Measurements from ENCODE around the gene ZFP28. TPM values are rescaled to one million over a fixed set of nuclear protein-coding genes. Genes with fewer than 3 reads are reported as not detected.

ZFP28 gene
- 1 to 10 TPM; 4.2 to 4.7 TPM for total RNA-seq

- Mint-ChIP-seq H3K9me3 (ENCODE audit: low read depth) (peaks cover 40% of the 10 kb centered on the region), H3K36me3 (peaks cover 44% of the 10 kb centered on the region), H3K4me3 (peak within 1 kb of the TSS; percentile 74)
These were observed at the start of gene ZFP28 for GRCh38 chr19:56538761-56539263. TSS of gene ZFP28 (plus strand) at chr19:56538948. CDS start at chr19:56539019, 71 bp downstream.

GRCh38 chr19:56491399-56491798 is 47.3 kb upstream of the ZFP28 start:
- Mint-ChIP-seq H3K4me1 (no peaks in the 10 kb centered on the region), H3K27ac (no peak overlapping the region), H3K4me3 (no peak overlapping the region), H3K9me3 (ENCODE audit: low read depth) (peaks cover 31% of the 10 kb centered on the region), H3K36me3 (peaks cover 3% of the 10 kb centered on the region), H3K27me3 (no peaks in the 10 kb centered on the region)
- ATAC-seq: no peak
- CTCF ChIA-PET: no interaction called here
- no peak for DNase-seq

More at GRCh38 chr19:56538761-56539263, at the start of gene ZFP28:
- no peak for DNase-seq
- Mint-ChIP-seq H3K4me1 (peaks cover 14% of the 10 kb centered on the region), H3K27me3 (no peaks in the 10 kb centered on the region), H3K27ac (peak within 1 kb of the TSS; percentile 92)
- CTCF ChIA-PET: interaction anchor here (1.3 kb wide), 1 partner anchor 29 kb away, joined by 4 read pairs; no protein-coding TSS in a partner anchor
- ATAC-seq: peak; percentile 81

GRCh38 chr19:56504581-56504980 is 34.2 kb upstream of the ZFP28 start:
- DNase-seq (no peak), ATAC-seq (no peak)
- Mint-ChIP-seq H3K36me3 (peaks cover 4% of the 10 kb centered on the region), H3K27me3 (peaks cover 2% of the 10 kb centered on the region), H3K4me1 (peaks cover 6% of the 10 kb centered on the region), H3K9me3 (ENCODE audit: low read depth) (peaks cover 19% of the 10 kb centered on the region), H3K4me3 (no peak overlapping the region), H3K27ac (no peak overlapping the region)
- CTCF ChIA-PET: no interaction called here

- DNase-seq (peak; percentile 90), ATAC-seq (peak; percentile 99)
- H3K9me3 Mint-ChIP-seq (ENCODE audit: low read depth): peaks cover 9% of the 10 kb centered on the region
- H3K36me3 Mint-ChIP-seq: peaks cover 4% of the 10 kb centered on the region
- H3K27me3 Mint-ChIP-seq: peaks cover 2% of the 10 kb centered on the region
- CTCF ChIA-PET: no interaction called here
- peak within 1 kb of the TSS; percentile 45 for H3K4me3 Mint-ChIP-seq
- H3K27ac Mint-ChIP-seq: no peak within 1 kb of the TSS
- H3K4me1 Mint-ChIP-seq: peaks cover 6% of the 10 kb centered on the region
These were observed 31.1 kb upstream of the ZFP28 start, which contains the start of gene ZNF471 for GRCh38 chr19:56507446-56508289. TSS of gene ZNF471 (plus strand) at chr19:56507855. CDS start at chr19:56511572, 3,717 bp downstream.

- peaks cover 2% of the 10 kb centered on the region for H3K27me3 Mint-ChIP-seq
- peaks cover 6% of the 10 kb centered on the region for H3K4me1 Mint-ChIP-seq
- CTCF ChIA-PET: no interaction called here
- no peak overlapping the region for H3K27ac Mint-ChIP-seq
- H3K36me3 Mint-ChIP-seq: peaks cover 4% of the 10 kb centered on the region
- no peak overlapping the region for H3K4me3 Mint-ChIP-seq
- peaks cover 6% of the 10 kb centered on the region for H3K9me3 Mint-ChIP-seq (ENCODE audit: low read depth)
- no peak for DNase-seq
- no peak for ATAC-seq
These were observed 30.4 kb upstream of the ZFP28 start for GRCh38 chr19:56508290-56508778.

GRCh38 chr19:56525214-56525860 is 13.4 kb upstream of the ZFP28 start:
- H3K27ac Mint-ChIP-seq: no peak overlapping the region
- peaks cover 38% of the 10 kb centered on the region for H3K9me3 Mint-ChIP-seq (ENCODE audit: low read depth)
- no peaks in the 10 kb centered on the region for H3K4me1 Mint-ChIP-seq
- H3K4me3 Mint-ChIP-seq: no peak overlapping the region
- CTCF ChIA-PET: no interaction called here
- no peaks in the 10 kb centered on the region for H3K27me3 Mint-ChIP-seq
- no peak for DNase-seq
- no peak for ATAC-seq
- H3K36me3 Mint-ChIP-seq: peaks cover 15% of the 10 kb centered on the region

- peak overlapping the region; percentile 92 for H3K27ac Mint-ChIP-seq
- H3K4me3 Mint-ChIP-seq: peak overlapping the region; percentile 74
- H3K4me1 Mint-ChIP-seq: peaks cover 14% of the 10 kb centered on the region
- peaks cover 36% of the 10 kb centered on the region for H3K36me3 Mint-ChIP-seq
- ATAC-seq (no peak), DNase-seq (no peak)
- H3K27me3 Mint-ChIP-seq: no peaks in the 10 kb centered on the region
- CTCF ChIA-PET: interaction anchor here (1.2 to 1.3 kb wide), 2 partner anchors 31 to 134 kb away, joined by 3 to 4 read pairs; no protein-coding TSS in a partner anchor
- peaks cover 38% of the 10 kb centered on the region for H3K9me3 Mint-ChIP-seq (ENCODE audit: low read depth)
These were observed 1.3 kb upstream of the ZFP28 start for GRCh38 chr19:56537442-56537841.

- Mint-ChIP-seq H3K4me3 (peak overlapping the region; percentile 74), H3K9me3 (ENCODE audit: low read depth) (peaks cover 37% of the 10 kb centered on the region), H3K36me3 (peaks cover 40% of the 10 kb centered on the region), H3K4me1 (peaks cover 14% of the 10 kb centered on the region), H3K27ac (peak overlapping the region; percentile 92), H3K27me3 (no peaks in the 10 kb centered on the region)
- CTCF ChIA-PET: interaction anchor here (1.3 kb wide), 1 partner anchor 30 kb away, joined by 4 read pairs; no protein-coding TSS in a partner anchor
- DNase-seq: peak; percentile 95
- ATAC-seq: peak; percentile 93
These were observed 441 bp upstream of the ZFP28 start for GRCh38 chr19:56538254-56538760.

GRCh38 chr19:56543776-56544175 is 5.0 kb downstream of the ZFP28 start:
- Mint-ChIP-seq H3K4me1 (peaks cover 7% of the 10 kb centered on the region), H3K36me3 (peaks cover 69% of the 10 kb centered on the region), H3K27me3 (no peaks in the 10 kb centered on the region), H3K27ac (no peak overlapping the region), H3K9me3 (ENCODE audit: low read depth) (peaks cover 42% of the 10 kb centered on the region), H3K4me3 (no peak overlapping the region)
- CTCF ChIA-PET: no interaction called here
- ATAC-seq: no peak
- DNase-seq: no peak

GRCh38 chr19:56547535-56547934 is 8.8 kb downstream of the ZFP28 start:
- DNase-seq (no peak), ATAC-seq (no peak)
- Mint-ChIP-seq H3K36me3 (peaks cover 65% of the 10 kb centered on the region), H3K4me3 (no peak overlapping the region), H3K27ac (no peak overlapping the region), H3K9me3 (ENCODE audit: low read depth) (peaks cover 41% of the 10 kb centered on the region), H3K4me1 (no peaks in the 10 kb centered on the region), H3K27me3 (no peaks in the 10 kb centered on the region)
- CTCF ChIA-PET: no interaction called here

- H3K4me1 Mint-ChIP-seq: no peaks in the 10 kb centered on the region
- ATAC-seq (no peak), DNase-seq (no peak)
- H3K36me3 Mint-ChIP-seq: peaks cover 51% of the 10 kb centered on the region
- H3K4me3 Mint-ChIP-seq: no peak overlapping the region
- H3K27ac Mint-ChIP-seq: no peak overlapping the region
- CTCF ChIA-PET: no interaction called here
- H3K9me3 Mint-ChIP-seq (ENCODE audit: low read depth): peaks cover 50% of the 10 kb centered on the region
- no peaks in the 10 kb centered on the region for H3K27me3 Mint-ChIP-seq
These were observed 15.6 kb downstream of the ZFP28 start for GRCh38 chr19:56554272-56554869.

GRCh38 chr19:56562766-56563165 is 24.0 kb downstream of the ZFP28 start:
- H3K27ac Mint-ChIP-seq: no peak overlapping the region
- no peak overlapping the region for H3K4me3 Mint-ChIP-seq
- DNase-seq (no peak), ATAC-seq (no peak)
- H3K36me3 Mint-ChIP-seq: peaks cover 30% of the 10 kb centered on the region
- H3K9me3 Mint-ChIP-seq (ENCODE audit: low read depth): peaks cover 32% of the 10 kb centered on the region
- no peaks in the 10 kb centered on the region for H3K27me3 Mint-ChIP-seq
- CTCF ChIA-PET: no interaction called here
- peaks cover 11% of the 10 kb centered on the region for H3K4me1 Mint-ChIP-seq

GRCh38 chr19:56566904-56567273 is 28.1 kb downstream of the ZFP28 start:
- Mint-ChIP-seq H3K27me3 (no peaks in the 10 kb centered on the region), H3K9me3 (ENCODE audit: low read depth) (peaks cover 28% of the 10 kb centered on the region), H3K4me3 (peak overlapping the region; percentile 93), H3K4me1 (peaks cover 15% of the 10 kb centered on the region), H3K36me3 (peaks cover 56% of the 10 kb centered on the region), H3K27ac (peak overlapping the region; percentile 87)
- CTCF ChIA-PET: no interaction called here
- ATAC-seq: peak; percentile 57
- DNase-seq: peak; percentile 63
